HEK293 (cell line): Measurements from ENCODE around the gene SPATA1.

Source experiments
- CTCF ChIA-PET: fragments of 350-600 bp; formaldehyde crosslinking; extraction: SDS; loops from one replicate; lab custom pipeline; 2021; ENCODE audit warnings: antibody characterized with exemption; lab: Yijun Ruan, JAX
- POLR2A ChIA-PET: fragments of 300-600 bp; formaldehyde crosslinking; extraction: SDS; loops from one replicate; lab custom pipeline; 2020; ENCODE audit warnings: antibody characterized with exemption, inconsistent platforms; lab: Yijun Ruan, JAX
- H3K27ac ChIP-seq: fragments of 200-500 bp; sonication (Bioruptor generic); 2 replicates; pipeline ENCODE4 v1.5.1; 2014; ENCODE audit warnings: low read depth, low read length, control low read depth, inconsistent platforms; ENCODE audit errors: extremely low read depth
- H3K36me3 ChIP-seq, 2 experiments: fragments of 200-500 bp in 1 of 2; sonication (Bioruptor generic) in 1 of 2; 1 replicate in 1 of 2; 2 replicates in 1 of 2; pipeline ENCODE4 v1.5.1; 2014 to 2017; ENCODE audit warnings: inconsistent platforms in 2 of 2, low read length in 2 of 2; ENCODE audit not compliant: control insufficient read depth in 2 of 2, insufficient read depth in 1 of 2
- H3K4me1 ChIP-seq: fragments of 200-500 bp; sonication (Bioruptor generic); 2 replicates; pipeline ENCODE4 v1.5.1; 2014; ENCODE audit warnings: mild to moderate bottlenecking, low read length, inconsistent platforms; ENCODE audit not compliant: control insufficient read depth, insufficient read depth
- H3K4me3 ChIP-seq: 2 replicates; pipeline ENCODE4 v1.5.1; 2011; ENCODE audit warnings: low read depth, mild to moderate bottlenecking, control low read depth, low read length, moderate library complexity
- H3K9me3 ChIP-seq: fragments of 200-500 bp; sonication (Bioruptor generic); 2 replicates; pipeline ENCODE4 v1.5.1; 2014; ENCODE audit warnings: low read depth, low read length, inconsistent platforms; ENCODE audit not compliant: control insufficient read depth, insufficient read depth
- HOXC10 ChIP-seq: sonication (generic); formaldehyde crosslinking; IDR thresholded peaks from 2 replicates; pipeline ENCODE4 v1.8.1; 2023; ENCODE audit warnings: mild to moderate bottlenecking, missing genetic modification reagents
- KLF8 ChIP-seq: fragments of 450-650 bp; formaldehyde crosslinking; IDR thresholded peaks from 2 replicates; pipeline ENCODE4 v1.5.1; 2016; ENCODE audit warnings: missing biosample characterization, missing genetic modification characterization
- OSR2 ChIP-seq: fragments of 450-650 bp; formaldehyde crosslinking; IDR thresholded peaks from 2 replicates; pipeline ENCODE4 v1.5.1; 2016; ENCODE audit warnings: missing biosample characterization, missing genetic modification characterization
- ZBTB20 ChIP-seq: fragments of 450-650 bp; formaldehyde crosslinking; IDR thresholded peaks from 2 replicates; pipeline ENCODE4 v1.5.1; 2016; ENCODE audit warnings: missing biosample characterization, missing genetic modification characterization
- ZFP41 ChIP-seq: fragments of 450-650 bp; formaldehyde crosslinking; IDR thresholded peaks from 2 replicates; pipeline ENCODE4 v1.5.1; 2016; ENCODE audit warnings: missing biosample characterization, missing genetic modification characterization, borderline replicate concordance
- ZIC2 ChIP-seq: fragments of 450-650 bp; formaldehyde crosslinking; IDR thresholded peaks from 2 replicates; pipeline ENCODE4 v1.5.1; 2016; ENCODE audit warnings: missing biosample characterization, missing genetic modification characterization
- ZNF132 ChIP-seq: fragments of 450-650 bp; formaldehyde crosslinking; IDR thresholded peaks from 2 replicates; pipeline ENCODE4 v1.5.1; 2017; ENCODE audit warnings: missing biosample characterization, missing genetic modification characterization, borderline replicate concordance
- ZNF138 ChIP-seq: fragments of 450-650 bp; formaldehyde crosslinking; IDR thresholded peaks from 2 replicates; pipeline ENCODE4 v1.5.1; 2016; ENCODE audit warnings: missing biosample characterization, missing genetic modification characterization, borderline replicate concordance
- ZNF140 ChIP-seq: fragments of 450-650 bp; formaldehyde crosslinking; IDR thresholded peaks from 2 replicates; pipeline ENCODE4 v1.5.1; 2016; ENCODE audit warnings: missing biosample characterization, missing genetic modification characterization
- ZNF211 ChIP-seq: fragments of 450-650 bp; formaldehyde crosslinking; IDR thresholded peaks from 2 replicates; pipeline ENCODE4 v1.5.1; 2016; ENCODE audit warnings: low read depth, missing biosample characterization, missing genetic modification characterization
- ZNF350 ChIP-seq: fragments of 450-650 bp; formaldehyde crosslinking; IDR thresholded peaks from 2 replicates; pipeline ENCODE4 v1.5.0; 2017; ENCODE audit warnings: missing biosample characterization, mild to moderate bottlenecking, missing genetic modification characterization
- ZNF391 ChIP-seq: fragments of 450-650 bp; formaldehyde crosslinking; IDR thresholded peaks from 2 replicates; pipeline ENCODE4 v1.5.1; 2016; ENCODE audit warnings: low read depth, missing biosample characterization, missing genetic modification characterization, borderline replicate concordance
- ZNF394 ChIP-seq: fragments of 450-650 bp; formaldehyde crosslinking; IDR thresholded peaks from 2 replicates; pipeline ENCODE4 v1.5.1; 2016; ENCODE audit warnings: missing biosample characterization, missing genetic modification characterization, mild to moderate bottlenecking, moderate library complexity, borderline replicate concordance
- ZNF473 ChIP-seq: fragments of 450-650 bp; formaldehyde crosslinking; IDR thresholded peaks from 2 replicates; pipeline ENCODE4 v1.5.1; 2017; ENCODE audit warnings: missing biosample characterization, missing genetic modification characterization
- ZNF510 ChIP-seq: fragments of 450-650 bp; formaldehyde crosslinking; IDR thresholded peaks from 2 replicates; pipeline ENCODE4 v1.5.1; 2018; ENCODE audit warnings: mild to moderate bottlenecking, missing genetic modification characterization, missing biosample characterization; ENCODE audit not compliant: insufficient replicate concordance
- ZNF514 ChIP-seq: fragments of 450-650 bp; formaldehyde crosslinking; IDR thresholded peaks from 2 replicates; pipeline ENCODE4 v1.5.1; 2016; ENCODE audit warnings: missing biosample characterization, missing genetic modification characterization
- ZNF560 ChIP-seq: fragments of 450-650 bp; formaldehyde crosslinking; IDR thresholded peaks from 2 replicates; pipeline ENCODE4 v1.5.1; 2017; ENCODE audit warnings: missing biosample characterization, missing genetic modification characterization, borderline replicate concordance
- ZNF621 ChIP-seq: fragments of 450-650 bp; formaldehyde crosslinking; IDR thresholded peaks from 2 replicates; pipeline ENCODE4 v1.5.1; 2017; ENCODE audit warnings: missing biosample characterization, missing genetic modification characterization
- ZNF660 ChIP-seq: fragments of 450-650 bp; IDR thresholded peaks from 2 replicates; pipeline ENCODE4 v1.5.1; 2018; ENCODE audit warnings: missing biosample characterization, mild to moderate bottlenecking, missing genetic modification characterization
- ZNF785 ChIP-seq: fragments of 450-650 bp; formaldehyde crosslinking; IDR thresholded peaks from 2 replicates; pipeline ENCODE4 v1.5.1; 2016; ENCODE audit warnings: missing biosample characterization, missing genetic modification characterization
- TF ChIP-seq, protein P1 (sequence below): fragments of 450-650 bp; formaldehyde crosslinking; IDR thresholded peaks from 2 replicates; pipeline ENCODE4 v1.5.1; 2016; ENCODE audit warnings: missing biosample characterization, missing genetic modification characterization
- TF ChIP-seq, protein P2 (sequence below): fragments of 450-650 bp; formaldehyde crosslinking; IDR thresholded peaks from 2 replicates; pipeline ENCODE4 v1.5.1; 2016; ENCODE audit warnings: missing biosample characterization, missing genetic modification characterization, borderline replicate concordance
- TF ChIP-seq, protein P3 (sequence below): fragments of 450-650 bp; formaldehyde crosslinking; IDR thresholded peaks from 2 replicates; pipeline ENCODE4 v1.5.1; 2017; ENCODE audit warnings: missing biosample characterization, missing genetic modification characterization
- TF ChIP-seq, protein P4 (sequence below): IDR thresholded peaks from 2 replicates; pipeline ENCODE4 v1.6.1; 2011; ENCODE audit warnings: mild to moderate bottlenecking, low read depth, low read length, borderline replicate concordance
- TF ChIP-seq, protein P5 (sequence below): fragments of 450-650 bp; formaldehyde crosslinking; IDR thresholded peaks from 2 replicates; pipeline ENCODE4 v1.5.1; 2017; ENCODE audit warnings: missing biosample characterization, missing genetic modification characterization
- TF ChIP-seq, protein P6 (sequence below): fragments of 450-650 bp; formaldehyde crosslinking; IDR thresholded peaks from 2 replicates; pipeline ENCODE4 v1.5.1; 2016; ENCODE audit warnings: missing biosample characterization, missing genetic modification characterization

SPATA1 gene

DNA sequence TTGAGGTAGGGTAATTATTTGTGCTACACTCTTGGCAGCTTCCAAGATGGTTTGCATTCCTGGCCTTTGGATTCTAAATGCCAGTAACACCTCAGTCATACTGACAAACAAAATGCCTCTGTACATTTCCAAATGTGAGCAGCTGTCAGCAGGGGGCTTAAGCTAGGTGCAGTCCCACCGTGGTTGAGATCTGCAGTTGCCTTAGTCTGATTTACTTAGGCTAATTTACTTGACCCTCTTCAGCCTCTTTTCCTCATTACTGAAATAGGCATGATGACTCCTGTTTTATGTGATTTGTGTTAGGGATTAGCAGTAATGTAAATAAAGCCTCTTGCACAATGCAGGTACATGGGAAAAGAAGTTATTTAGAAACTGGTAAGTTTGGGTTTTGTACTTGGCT is 13.5 kb upstream of the SPATA1 start (continued):
- TF ChIP-seq KLF8 (tag by site-specific recombination) (no peak), ZNF510 (tag by site-specific recombination) (no peak), ZNF140 (tag by site-specific recombination) (no peak), ZNF621 (tag by site-specific recombination) (no peak), ZNF132 (tag by site-specific recombination) (no peak), OSR2 (no peak), HOXC10 (CRISPR knock-in tag) (no peak), ZNF391 (tag by site-specific recombination) (no peak)
- TF ChIP-seq, protein P1, sequence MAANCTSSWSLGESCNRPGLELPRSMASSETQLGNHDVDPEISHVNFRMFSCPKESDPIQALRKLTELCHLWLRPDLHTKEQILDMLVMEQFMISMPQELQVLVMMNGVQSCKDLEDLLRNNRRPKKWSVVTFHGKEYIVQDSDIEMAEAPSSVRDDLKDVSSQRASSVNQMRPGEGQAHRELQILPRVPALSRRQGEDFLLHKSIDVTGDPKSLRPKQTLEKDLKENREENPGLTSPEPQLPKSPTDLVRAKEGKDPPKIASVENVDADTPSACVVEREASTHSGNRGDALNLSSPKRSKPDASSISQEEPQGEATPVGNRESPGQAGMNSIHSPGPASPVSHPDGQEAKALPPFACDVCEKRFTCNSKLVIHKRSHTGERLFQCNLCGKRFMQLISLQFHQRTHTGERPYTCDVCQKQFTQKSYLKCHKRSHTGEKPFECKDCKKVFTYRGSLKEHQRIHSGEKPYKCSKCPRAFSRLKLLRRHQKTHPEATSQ (tag by site-specific recombination) = no peak
- TF ChIP-seq, protein P2, sequence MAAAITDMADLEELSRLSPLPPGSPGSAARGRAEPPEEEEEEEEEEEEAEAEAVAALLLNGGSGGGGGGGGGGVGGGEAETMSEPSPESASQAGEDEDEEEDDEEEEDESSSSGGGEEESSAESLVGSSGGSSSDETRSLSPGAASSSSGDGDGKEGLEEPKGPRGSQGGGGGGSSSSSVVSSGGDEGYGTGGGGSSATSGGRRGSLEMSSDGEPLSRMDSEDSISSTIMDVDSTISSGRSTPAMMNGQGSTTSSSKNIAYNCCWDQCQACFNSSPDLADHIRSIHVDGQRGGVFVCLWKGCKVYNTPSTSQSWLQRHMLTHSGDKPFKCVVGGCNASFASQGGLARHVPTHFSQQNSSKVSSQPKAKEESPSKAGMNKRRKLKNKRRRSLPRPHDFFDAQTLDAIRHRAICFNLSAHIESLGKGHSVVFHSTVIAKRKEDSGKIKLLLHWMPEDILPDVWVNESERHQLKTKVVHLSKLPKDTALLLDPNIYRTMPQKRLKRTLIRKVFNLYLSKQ (tag by site-specific recombination) = no peak
- TF ChIP-seq, protein P3, sequence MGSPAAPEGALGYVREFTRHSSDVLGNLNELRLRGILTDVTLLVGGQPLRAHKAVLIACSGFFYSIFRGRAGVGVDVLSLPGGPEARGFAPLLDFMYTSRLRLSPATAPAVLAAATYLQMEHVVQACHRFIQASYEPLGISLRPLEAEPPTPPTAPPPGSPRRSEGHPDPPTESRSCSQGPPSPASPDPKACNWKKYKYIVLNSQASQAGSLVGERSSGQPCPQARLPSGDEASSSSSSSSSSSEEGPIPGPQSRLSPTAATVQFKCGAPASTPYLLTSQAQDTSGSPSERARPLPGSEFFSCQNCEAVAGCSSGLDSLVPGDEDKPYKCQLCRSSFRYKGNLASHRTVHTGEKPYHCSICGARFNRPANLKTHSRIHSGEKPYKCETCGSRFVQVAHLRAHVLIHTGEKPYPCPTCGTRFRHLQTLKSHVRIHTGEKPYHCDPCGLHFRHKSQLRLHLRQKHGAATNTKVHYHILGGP = no peak
- TF ChIP-seq, protein P4, sequence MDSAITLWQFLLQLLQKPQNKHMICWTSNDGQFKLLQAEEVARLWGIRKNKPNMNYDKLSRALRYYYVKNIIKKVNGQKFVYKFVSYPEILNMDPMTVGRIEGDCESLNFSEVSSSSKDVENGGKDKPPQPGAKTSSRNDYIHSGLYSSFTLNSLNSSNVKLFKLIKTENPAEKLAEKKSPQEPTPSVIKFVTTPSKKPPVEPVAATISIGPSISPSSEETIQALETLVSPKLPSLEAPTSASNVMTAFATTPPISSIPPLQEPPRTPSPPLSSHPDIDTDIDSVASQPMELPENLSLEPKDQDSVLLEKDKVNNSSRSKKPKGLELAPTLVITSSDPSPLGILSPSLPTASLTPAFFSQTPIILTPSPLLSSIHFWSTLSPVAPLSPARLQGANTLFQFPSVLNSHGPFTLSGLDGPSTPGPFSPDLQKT = no peak

DNA sequence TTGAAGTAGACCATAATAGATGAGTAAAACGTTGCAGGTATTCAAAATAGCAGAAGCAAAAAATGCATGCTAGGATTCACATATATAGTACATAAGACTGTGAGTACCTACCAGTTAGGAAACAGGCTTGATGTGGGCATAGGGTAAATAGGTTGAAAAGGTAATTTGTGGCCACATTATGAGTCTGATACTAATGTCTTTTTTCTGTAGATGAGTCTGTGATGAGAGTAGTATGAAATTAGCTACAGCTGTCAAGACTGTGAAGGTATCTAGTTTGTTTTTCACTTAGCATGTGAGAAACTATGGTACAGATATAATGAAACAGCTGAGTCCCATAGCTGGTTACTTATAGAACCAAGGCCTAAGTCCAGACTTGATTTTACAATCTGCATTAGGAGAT is 12.4 kb upstream of the SPATA1 start:
- TF ChIP-seq, protein P5, sequence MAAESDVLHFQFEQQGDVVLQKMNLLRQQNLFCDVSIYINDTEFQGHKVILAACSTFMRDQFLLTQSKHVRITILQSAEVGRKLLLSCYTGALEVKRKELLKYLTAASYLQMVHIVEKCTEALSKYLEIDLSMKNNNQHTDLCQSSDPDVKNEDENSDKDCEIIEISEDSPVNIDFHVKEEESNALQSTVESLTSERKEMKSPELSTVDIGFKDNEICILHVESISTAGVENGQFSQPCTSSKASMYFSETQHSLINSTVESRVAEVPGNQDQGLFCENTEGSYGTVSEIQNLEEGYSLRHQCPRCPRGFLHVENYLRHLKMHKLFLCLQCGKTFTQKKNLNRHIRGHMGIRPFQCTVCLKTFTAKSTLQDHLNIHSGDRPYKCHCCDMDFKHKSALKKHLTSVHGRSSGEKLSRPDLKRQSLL = no peak
- TF ChIP-seq ZNF560 (tag by site-specific recombination) = no peak
- TF ChIP-seq, protein P6, sequence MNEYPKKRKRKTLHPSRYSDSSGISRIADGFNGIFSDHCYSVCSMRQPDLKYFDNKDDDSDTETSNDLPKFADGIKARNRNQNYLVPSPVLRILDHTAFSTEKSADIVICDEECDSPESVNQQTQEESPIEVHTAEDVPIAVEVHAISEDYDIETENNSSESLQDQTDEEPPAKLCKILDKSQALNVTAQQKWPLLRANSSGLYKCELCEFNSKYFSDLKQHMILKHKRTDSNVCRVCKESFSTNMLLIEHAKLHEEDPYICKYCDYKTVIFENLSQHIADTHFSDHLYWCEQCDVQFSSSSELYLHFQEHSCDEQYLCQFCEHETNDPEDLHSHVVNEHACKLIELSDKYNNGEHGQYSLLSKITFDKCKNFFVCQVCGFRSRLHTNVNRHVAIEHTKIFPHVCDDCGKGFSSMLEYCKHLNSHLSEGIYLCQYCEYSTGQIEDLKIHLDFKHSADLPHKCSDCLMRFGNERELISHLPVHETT (tag by site-specific recombination) = no peak
- no peak for TF ChIP-seq ZBTB20
- TF ChIP-seq ZNF140 (tag by site-specific recombination) = no peak
- no peak for TF ChIP-seq ZNF660 (tag by site-specific recombination)
- TF ChIP-seq ZNF394 (tag by site-specific recombination) = no peak
- no peak for TF ChIP-seq ZNF473
- no peak for TF ChIP-seq OSR2
- TF ChIP-seq ZNF211 (tag by site-specific recombination) = no peak
- no peak for TF ChIP-seq ZNF350 (tag by site-specific recombination)
- TF ChIP-seq ZIC2 (tag by site-specific recombination) = no peak
- no peak for TF ChIP-seq ZNF514
- TF ChIP-seq KLF8 (tag by site-specific recombination) = no peak
- no peak for TF ChIP-seq ZFP41
- TF ChIP-seq ZNF785 (tag by site-specific recombination) = no peak
- TF ChIP-seq ZNF138 (tag by site-specific recombination) = no peak
- H3K4me1 ChIP-seq = no peaks in the 10 kb centered on the region
- H3K9me3 ChIP-seq = no peaks in the 10 kb centered on the region
- no peak overlapping the region for H3K27ac ChIP-seq
- ChIA-PET CTCF (interaction anchor here (0.6 kb wide), 1 partner anchor 9 kb away, joined by 3 read pairs; no protein-coding TSS in a partner anchor), POLR2A (interaction anchor here (1.0 kb wide), 1 partner anchor 12 kb away, joined by 3 read pairs; the partner anchor contains the start of genes GNG5 and SPATA1)
- H3K36me3 ChIP-seq = peaks cover 62 to 95% of the 10 kb centered on the region in 2 experiments
- no peak overlapping the region for H3K4me3 ChIP-seq
